DMS114 treated with DMSO at 0.1 percent for 48 hours (cell line): ENCODE data around the gene LSM3.

Experiments
- DNase-seq: peaks from one replicate; lab custom pipeline; 2025; ENCODE audit not compliant: unreplicated experiment; lab: John Stamatoyannopoulos, UW

The LSM3 gene

DNA sequence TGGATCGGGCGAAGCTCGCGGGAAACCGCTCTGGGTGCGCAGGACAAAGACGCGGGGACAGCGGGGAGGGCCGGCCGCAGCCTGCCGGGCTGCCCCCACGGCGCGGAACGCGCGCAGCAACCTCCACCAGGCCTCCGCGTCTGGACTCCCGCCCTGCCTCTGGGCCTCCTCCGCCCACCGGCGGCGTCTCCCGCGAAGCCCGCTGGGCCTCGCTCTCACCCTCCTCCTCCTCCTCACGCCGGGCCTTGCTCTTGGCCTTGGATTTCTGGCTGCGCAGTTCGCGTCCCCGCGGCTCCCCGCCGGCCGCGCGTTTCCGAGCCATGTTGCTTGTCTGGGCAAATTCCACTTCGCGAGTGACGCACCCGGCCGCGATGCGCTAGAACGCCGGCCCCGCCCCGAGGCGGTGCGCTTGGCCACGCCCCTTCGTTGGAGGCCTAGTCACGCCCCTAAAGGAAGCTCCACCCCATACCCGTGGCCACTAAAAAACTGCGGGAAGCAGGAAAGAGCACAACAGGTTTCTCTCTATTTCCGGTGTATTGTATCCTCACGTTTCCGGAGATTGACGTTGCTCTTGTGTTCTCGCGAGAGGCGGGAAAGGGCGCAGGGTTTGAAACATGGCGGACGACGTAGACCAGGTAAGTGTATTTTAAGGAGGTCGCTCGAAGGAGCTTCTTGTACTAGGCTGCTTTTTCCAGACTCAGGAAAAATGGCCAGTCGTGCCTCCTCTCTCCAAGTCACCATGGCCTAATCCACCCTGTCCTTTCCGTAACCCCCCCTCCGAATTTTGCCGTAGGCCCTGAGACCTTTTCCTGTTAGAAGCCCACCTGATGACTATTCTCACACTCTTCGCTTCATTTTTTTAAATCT, at the start of gene LSM3, which contains the start of gene XPC:
LSM3 (plus strand) TSS at position 571 of the 867 bp plus-strand sequence; CDS start at position 615, 44 bp downstream.
XPC (minus strand) TSS at position 355 of the 867 bp plus-strand sequence; CDS start at position 322, 33 bp downstream.
- DNase-seq = peak; percentile 97

- no peak for DNase-seq
These were observed 49.3 kb upstream of the LSM3 start for GRCh38 chr3:14129296-14129695.

- DNase-seq = no peak
These were observed 48.4 kb upstream of the LSM3 start for GRCh38 chr3:14130230-14130629.

DNA sequence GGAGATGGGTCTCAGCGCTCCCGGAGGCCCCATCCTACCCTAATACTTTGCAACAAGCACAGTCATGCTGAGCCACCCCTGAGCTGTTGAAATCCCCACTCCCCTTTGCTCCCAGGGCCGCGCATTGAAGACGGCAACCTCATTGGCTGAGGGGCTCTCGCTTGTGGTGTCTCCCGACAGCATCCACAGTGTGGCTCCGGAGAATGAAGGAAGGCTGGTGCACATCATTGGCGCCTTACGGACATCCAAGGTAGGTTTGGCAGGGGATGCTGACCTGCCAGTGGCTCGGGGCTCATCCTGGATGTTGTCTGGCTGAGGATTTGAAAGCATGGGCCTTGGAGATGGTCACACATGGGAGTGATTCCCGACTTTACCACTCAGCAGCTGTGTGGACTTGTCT, 47.9 kb upstream of the LSM3 start:
- no peak for DNase-seq

- DNase-seq = no peak
These were observed 47.5 kb upstream of the LSM3 start for GRCh38 chr3:14131134-14131533.

DNA sequence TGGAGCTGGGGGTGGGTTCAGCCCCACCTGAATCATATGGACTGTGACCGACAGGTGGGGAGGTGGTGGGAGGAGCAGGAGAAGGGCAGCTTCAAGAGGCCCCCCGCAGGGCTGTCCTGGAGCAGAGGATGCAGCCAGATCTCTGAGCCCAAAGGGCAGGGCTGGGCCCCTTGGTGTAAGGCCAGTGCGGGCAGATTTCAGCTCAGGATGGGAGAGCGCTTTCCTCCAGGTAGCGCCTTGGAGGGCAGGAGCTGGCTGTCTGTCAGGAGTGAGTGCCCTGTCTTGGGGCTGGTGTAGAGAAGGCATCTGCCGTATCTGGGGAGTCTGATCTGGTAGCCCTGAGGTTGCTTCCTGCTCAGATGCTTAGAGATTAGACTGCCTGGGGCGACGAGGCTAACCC, 46.5 kb upstream of the LSM3 start:
- DNase-seq = no peak

- DNase-seq = no peak
These were observed 45.9 kb upstream of the LSM3 start for GRCh38 chr3:14132689-14133088.

GRCh38 chr3:14133188-14133800, 45.3 kb upstream of the LSM3 start:
- no peak for DNase-seq

GRCh38 chr3:14133876-14134275, 44.7 kb upstream of the LSM3 start:
- no peak for DNase-seq

GRCh38 chr3:14134291-14134690, 44.3 kb upstream of the LSM3 start:
- DNase-seq = no peak

- no peak for DNase-seq
These were observed 43.0 kb upstream of the LSM3 start for GRCh38 chr3:14135581-14135980.

DNA sequence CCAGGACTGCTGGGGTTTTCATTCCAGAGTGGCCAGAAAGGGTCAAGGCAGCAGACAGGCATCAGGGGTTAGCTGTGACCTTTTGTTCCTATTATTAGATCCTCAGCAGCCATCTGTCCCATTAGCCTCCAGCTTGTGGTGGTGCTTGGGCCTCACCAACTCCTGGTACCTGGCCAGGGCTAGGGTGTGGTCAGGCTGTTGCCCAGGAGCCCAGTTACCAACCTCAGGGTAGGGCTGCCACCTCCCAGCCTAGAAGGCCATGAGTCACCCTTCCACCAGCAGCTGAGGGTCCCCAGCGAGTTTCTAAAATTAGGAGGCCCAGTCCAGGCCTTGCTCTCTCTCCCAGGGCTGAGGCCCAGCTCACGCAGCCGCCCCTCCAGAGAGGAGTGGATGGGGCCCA, 41.6 kb upstream of the LSM3 start:
- DNase-seq = no peak

- DNase-seq = no peak
These were observed 41.2 kb upstream of the LSM3 start for GRCh38 chr3:14137445-14137844.

- no peak for DNase-seq
These were observed 40.3 kb upstream of the LSM3 start for GRCh38 chr3:14138109-14138877.

- no peak for DNase-seq
These were observed 39.5 kb upstream of the LSM3 start for GRCh38 chr3:14138878-14139655.

DNA sequence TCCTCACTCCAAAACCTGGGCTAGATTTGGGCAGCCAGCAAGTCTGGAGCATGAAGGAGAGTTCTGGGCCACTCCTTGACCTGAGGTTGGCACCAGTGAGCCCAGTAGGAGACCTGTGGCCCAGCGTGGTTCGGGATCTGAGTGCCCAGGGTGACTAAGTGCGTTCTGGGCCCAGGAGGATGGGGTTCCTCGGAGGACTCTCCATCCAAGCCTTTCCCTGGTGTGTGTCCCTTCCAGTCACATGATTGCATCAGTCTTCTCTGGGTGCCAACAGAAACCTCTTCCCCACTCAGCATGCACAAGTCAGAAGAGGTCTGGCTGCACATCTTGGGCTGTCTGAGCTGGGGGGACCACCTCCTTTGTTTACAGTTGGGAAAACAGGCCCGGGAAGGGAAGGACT, 38.8 kb upstream of the LSM3 start:
- DNase-seq = no peak

DNA sequence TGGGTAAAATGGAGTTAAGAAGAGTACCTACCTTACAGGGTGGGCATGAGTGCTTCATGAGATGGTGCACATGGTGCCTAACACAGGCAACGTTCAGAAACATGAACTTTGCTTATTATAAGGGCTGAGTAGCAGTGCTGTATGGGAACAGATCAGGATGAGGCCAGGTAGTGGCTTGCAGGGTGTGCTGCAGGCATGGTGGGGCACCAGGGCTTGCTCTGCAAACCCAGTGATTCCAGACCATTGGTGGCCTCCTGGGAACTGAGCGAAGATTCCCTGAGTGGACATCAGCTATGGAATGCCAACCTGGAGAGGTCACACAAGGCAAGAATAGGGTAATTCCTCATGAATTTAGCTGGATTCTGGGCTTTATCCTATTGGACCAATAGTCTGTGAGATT, 37.9 kb upstream of the LSM3 start:
- DNase-seq = no peak

GRCh38 chr3:14141144-14141543, 37.5 kb upstream of the LSM3 start:
- no peak for DNase-seq

DNA sequence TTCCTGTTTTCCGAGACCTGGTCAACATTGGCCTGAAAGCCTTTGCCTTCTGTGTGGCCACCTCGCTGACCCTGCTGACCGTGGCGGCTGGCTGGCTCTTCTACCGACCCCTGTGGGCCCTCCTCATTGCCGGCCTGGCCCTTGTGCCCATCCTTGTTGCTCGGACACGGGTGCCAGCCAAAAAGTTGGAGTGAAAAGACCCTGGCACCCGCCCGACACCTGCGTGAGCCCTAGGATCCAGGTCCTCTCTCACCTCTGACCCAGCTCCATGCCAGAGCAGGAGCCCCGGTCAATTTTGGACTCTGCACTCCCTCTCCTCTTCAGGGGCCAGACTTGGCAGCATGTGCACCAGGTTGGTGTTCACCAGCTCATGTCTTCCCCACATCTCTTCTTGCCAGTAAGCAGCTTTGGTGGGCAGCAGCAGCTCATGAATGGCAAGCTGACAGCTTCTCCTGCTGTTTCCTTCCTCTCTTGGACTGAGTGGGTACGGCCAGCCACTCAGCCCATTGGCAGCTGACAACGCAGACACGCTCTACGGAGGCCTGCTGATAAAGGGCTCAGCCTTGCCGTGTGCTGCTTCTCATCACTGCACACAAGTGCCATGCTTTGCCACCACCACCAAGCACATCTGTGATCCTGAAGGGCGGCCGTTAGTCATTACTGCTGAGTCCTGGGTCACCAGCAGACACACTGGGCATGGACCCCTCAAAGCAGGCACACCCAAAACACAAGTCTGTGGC, 36.8 kb upstream of the LSM3 start:
- no peak for DNase-seq

GRCh38 chr3:14142567-14143270, 35.9 kb upstream of the LSM3 start:
- DNase-seq = no peak
